ENCODE data around the gene CD3E. TPM values are rescaled to one million over a fixed set of nuclear protein-coding genes. Genes with fewer than 3 reads are reported as not detected.
A peak's percentile ranks its signal among the peaks of the same experiment; 100 is the strongest.

CD3E gene
- total and polyA plus RNA-seq, 4 experiments from 2014 or later, result 581 to 999 (median 623) TPM

- H3K27me3 Mint-ChIP-seq, result no peaks in the 10 kb centered on the region
- Histone ChIP-seq H3K4me1 (ENCODE audit: insufficient read depth, low read length) (peaks cover 10% of the 10 kb centered on the region), H3K36me3 (ENCODE audit: insufficient read depth, low read length) (no peaks in the 10 kb centered on the region), H3K27ac (ENCODE audit: low read depth, low read length) (no peak overlapping the region), H3K9me3 (ENCODE audit: control insufficient read depth in 1 of 2, low read length in 2 of 2) (no peaks in the 10 kb centered on the region), H3K27me3 (ENCODE audit: insufficient read depth, low read length) (no peaks in the 10 kb centered on the region), H3K4me3 (ENCODE audit: low read length in 2 of 2) (no peak overlapping the region)
- H3K27ac Mint-ChIP-seq, result peak overlapping the region in 1 of 7 donors; percentile 45
- ChIA-PET POLR2A (ENCODE audit: partially characterized antibody) (interaction anchor here (0.6 to 1.9 kb wide), 4 partner anchors 25 to 159 kb away, joined by 3 to 4 read pairs (median 4); partner anchors contain the start of genes JAML, KMT2A and MPZL3), CTCF (ENCODE audit: partially characterized antibody) (interaction anchor here (0.8 to 3.3 kb wide), 5 partner anchors 11 to 106 kb away, joined by 3 to 14 read pairs (median 11); no protein-coding TSS in a partner anchor)
- no peak overlapping the region for H3K4me3 Mint-ChIP-seq
- H3K4me1 Mint-ChIP-seq, result peaks cover 10 to 24% (median 17%) of the 10 kb centered on the region in 4 donors
- H3K36me3 Mint-ChIP-seq, result no peaks in the 10 kb centered on the region
- no peak for DNase-seq
- no peaks in the 10 kb centered on the region for H3K9me3 Mint-ChIP-seq
- intact Hi-C loops (cut with micrococcal nuclease), result no loop called here
These were observed 27.2 kb upstream of the CD3E start for GRCh38 chr11:118277312-118277711.

GRCh38 chr11:118281284-118281683, 23.2 kb upstream of the CD3E start:
- CTCF ChIA-PET (ENCODE audit: partially characterized antibody), result interaction anchor here (0.8 to 5.8 kb wide), 3 partner anchors 56 to 83 kb away, joined by 3 to 39 read pairs (median 6); partner anchors contain the start of gene JAML
- H3K9me3 Mint-ChIP-seq, result no peaks in the 10 kb centered on the region

GRCh38 chr11:118282606-118283005, 21.9 kb upstream of the CD3E start:
- peak overlapping the region in 6 of 7 donors; percentile 14 to 62 (median 44) for H3K27ac Mint-ChIP-seq
- POLR2A ChIA-PET (ENCODE audit: partially characterized antibody), result interaction anchor here (0.8 to 1.3 kb wide), 2 partner anchors 31 to 36 kb away, joined by 3 read pairs; partner anchors contain the start of gene MPZL3

More at GRCh38 chr11:118281284-118281683, 23.2 kb upstream of the CD3E start:
- Histone ChIP-seq H3K27me3 (ENCODE audit: insufficient read depth, low read length) (no peaks in the 10 kb centered on the region), H3K36me3 (ENCODE audit: insufficient read depth, low read length) (no peaks in the 10 kb centered on the region), H3K4me3 (ENCODE audit: low read length in 2 of 2) (no peak overlapping the region), H3K27ac (ENCODE audit: low read depth, low read length) (no peak overlapping the region), H3K9me3 (ENCODE audit: control insufficient read depth in 1 of 2, low read length in 2 of 2) (no peaks in the 10 kb centered on the region), H3K4me1 (ENCODE audit: insufficient read depth, low read length) (peaks cover 23% of the 10 kb centered on the region)
- no peak overlapping the region for H3K4me3 Mint-ChIP-seq
- POLR2A ChIA-PET (ENCODE audit: partially characterized antibody), result interaction anchor here (1.0 kb wide), 1 partner anchor 44 kb away, joined by 3 read pairs; no protein-coding TSS in a partner anchor
- peaks cover 19 to 36% (median 27%) of the 10 kb centered on the region in 4 donors for H3K4me1 Mint-ChIP-seq
- DNase-seq, result peak in 2 of 5 donors; percentile 27 to 52
- no peaks in the 10 kb centered on the region for H3K36me3 Mint-ChIP-seq
- peak overlapping the region in 5 of 7 donors; percentile 0 to 65 (median 29) for H3K27ac Mint-ChIP-seq
- intact Hi-C loops (cut with micrococcal nuclease), result no loop called here
- H3K27me3 Mint-ChIP-seq, result no peaks in the 10 kb centered on the region

GRCh38 chr11:118283037-118283636, 21.4 kb upstream of the CD3E start:
- Mint-ChIP-seq H3K27me3 (no peaks in the 10 kb centered on the region), H3K9me3 (no peaks in the 10 kb centered on the region), H3K4me1 (peaks cover 18 to 30% (median 25%) of the 10 kb centered on the region in 4 donors), H3K36me3 (no peaks in the 10 kb centered on the region), H3K27ac (peak overlapping the region in 4 of 7 donors; percentile 11 to 76 (median 34)), H3K4me3 (no peak overlapping the region)
- H3K27me3 ChIP-seq (ENCODE audit: insufficient read depth, low read length), result no peaks in the 10 kb centered on the region
- POLR2A ChIA-PET (ENCODE audit: partially characterized antibody), result interaction anchor here (0.8 to 1.3 kb wide), 2 partner anchors 31 to 36 kb away, joined by 3 read pairs; partner anchors contain the start of gene MPZL3
- H3K4me3 ChIP-seq (ENCODE audit: low read length in 2 of 2), result no peak overlapping the region
- no peaks in the 10 kb centered on the region for H3K9me3 ChIP-seq (ENCODE audit: control insufficient read depth in 1 of 2, low read length in 2 of 2)
- CTCF ChIA-PET (ENCODE audit: partially characterized antibody), result interaction anchor here (1.0 to 5.8 kb wide), 8 partner anchors 12 to 139 kb away, joined by 3 to 39 read pairs (median 8); partner anchors contain the start of gene JAML
- DNase-seq, result no peak
- no peak overlapping the region for H3K27ac ChIP-seq (ENCODE audit: low read depth, low read length)
- no peaks in the 10 kb centered on the region for H3K36me3 ChIP-seq (ENCODE audit: insufficient read depth, low read length)
- H3K4me1 ChIP-seq (ENCODE audit: insufficient read depth, low read length), result peaks cover 23% of the 10 kb centered on the region
- intact Hi-C loops (cut with micrococcal nuclease), result no loop called here

More at GRCh38 chr11:118282606-118283005, 21.9 kb upstream of the CD3E start:
- Histone ChIP-seq H3K36me3 (ENCODE audit: insufficient read depth, low read length) (no peaks in the 10 kb centered on the region), H3K4me3 (ENCODE audit: low read length in 2 of 2) (no peak overlapping the region), H3K27ac (ENCODE audit: low read depth, low read length) (no peak overlapping the region), H3K27me3 (ENCODE audit: insufficient read depth, low read length) (no peaks in the 10 kb centered on the region), H3K9me3 (ENCODE audit: control insufficient read depth in 1 of 2, low read length in 2 of 2) (no peaks in the 10 kb centered on the region), H3K4me1 (ENCODE audit: insufficient read depth, low read length) (peaks cover 23% of the 10 kb centered on the region)
- Mint-ChIP-seq H3K27me3 (no peaks in the 10 kb centered on the region), H3K36me3 (no peaks in the 10 kb centered on the region), H3K4me1 (peaks cover 18 to 30% (median 25%) of the 10 kb centered on the region in 4 donors), H3K4me3 (no peak overlapping the region), H3K9me3 (no peaks in the 10 kb centered on the region)
- intact Hi-C loops (cut with micrococcal nuclease), result no loop called here
- CTCF ChIA-PET (ENCODE audit: partially characterized antibody), result interaction anchor here (1.0 to 5.8 kb wide), 3 partner anchors 13 to 84 kb away, joined by 5 to 39 read pairs (median 6); partner anchors contain the start of gene JAML
- no peak for DNase-seq

- H3K4me1 ChIP-seq (ENCODE audit: insufficient read depth, low read length), result peaks cover 23% of the 10 kb centered on the region
- Mint-ChIP-seq H3K27ac (peak overlapping the region; percentile 5 to 76 (median 15)), H3K4me3 (peak overlapping the region in 4 of 8 donors; percentile 3 to 51 (median 25)), H3K9me3 (no peaks in the 10 kb centered on the region), H3K36me3 (no peaks in the 10 kb centered on the region), H3K4me1 (peaks cover 18 to 30% (median 25%) of the 10 kb centered on the region in 4 donors), H3K27me3 (no peaks in the 10 kb centered on the region)
- H3K27me3 ChIP-seq (ENCODE audit: insufficient read depth, low read length), result no peaks in the 10 kb centered on the region
- no peaks in the 10 kb centered on the region for H3K9me3 ChIP-seq (ENCODE audit: control insufficient read depth in 1 of 2, low read length in 2 of 2)
- intact Hi-C loops (cut with micrococcal nuclease), result no loop called here
- H3K27ac ChIP-seq (ENCODE audit: low read depth, low read length), result no peak overlapping the region
- ChIA-PET POLR2A (ENCODE audit: partially characterized antibody) (interaction anchor here (0.6 to 1.5 kb wide), 3 partner anchors 31 to 61 kb away, joined by 3 to 4 read pairs (median 3); partner anchors contain the start of genes CD3G and MPZL3), CTCF (ENCODE audit: partially characterized antibody) (interaction anchor here (1.0 to 5.8 kb wide), 7 partner anchors 12 to 140 kb away, joined by 3 to 39 read pairs (median 10); no protein-coding TSS in a partner anchor)
- DNase-seq, result peak in 1 of 5 donors; percentile 14
- no peak overlapping the region for H3K4me3 ChIP-seq (ENCODE audit: low read length in 2 of 2)
- H3K36me3 ChIP-seq (ENCODE audit: insufficient read depth, low read length), result no peaks in the 10 kb centered on the region
These were observed 20.7 kb upstream of the CD3E start for GRCh38 chr11:118283756-118284350.

- Mint-ChIP-seq H3K36me3 (no peaks in the 10 kb centered on the region), H3K27ac (no peak overlapping the region), H3K9me3 (no peaks in the 10 kb centered on the region), H3K4me1 (peaks cover 17 to 29% (median 23%) of the 10 kb centered on the region in 4 donors), H3K4me3 (no peak overlapping the region), H3K27me3 (no peaks in the 10 kb centered on the region)
- H3K4me1 ChIP-seq (ENCODE audit: insufficient read depth, low read length), result peaks cover 13% of the 10 kb centered on the region
- CTCF ChIA-PET (ENCODE audit: partially characterized antibody), result interaction anchor here (2.2 to 5.8 kb wide), 3 partner anchors 9 to 115 kb away, joined by 9 to 39 read pairs (median 26); no protein-coding TSS in a partner anchor
- DNase-seq, result no peak
- H3K27ac ChIP-seq (ENCODE audit: low read depth, low read length), result no peak overlapping the region
- no peaks in the 10 kb centered on the region for H3K36me3 ChIP-seq (ENCODE audit: insufficient read depth, low read length)
- POLR2A ChIA-PET (ENCODE audit: partially characterized antibody), result no interaction called here
- intact Hi-C loops (cut with micrococcal nuclease), result no loop called here
- H3K4me3 ChIP-seq (ENCODE audit: low read length in 2 of 2), result no peak overlapping the region
- H3K27me3 ChIP-seq (ENCODE audit: insufficient read depth, low read length), result no peaks in the 10 kb centered on the region
- no peaks in the 10 kb centered on the region for H3K9me3 ChIP-seq (ENCODE audit: control insufficient read depth in 1 of 2, low read length in 2 of 2)
These were observed 18.0 kb upstream of the CD3E start for GRCh38 chr11:118286545-118286944.

GRCh38 chr11:118287006-118287405, 17.5 kb upstream of the CD3E start:
- CTCF ChIA-PET (ENCODE audit: partially characterized antibody), result interaction anchor here (2.2 to 5.8 kb wide), 3 partner anchors 8 to 116 kb away, joined by 9 to 39 read pairs (median 26); no protein-coding TSS in a partner anchor
- no peaks in the 10 kb centered on the region for H3K36me3 Mint-ChIP-seq

More at GRCh38 chr11:118287006-118287405, 17.5 kb upstream of the CD3E start:
- DNase-seq, result no peak
- no peak overlapping the region for H3K4me3 Mint-ChIP-seq
- peaks cover 13% of the 10 kb centered on the region for H3K4me1 ChIP-seq (ENCODE audit: insufficient read depth, low read length)
- H3K9me3 Mint-ChIP-seq, result no peaks in the 10 kb centered on the region
- no peaks in the 10 kb centered on the region for H3K27me3 Mint-ChIP-seq
- no peaks in the 10 kb centered on the region for H3K27me3 ChIP-seq (ENCODE audit: insufficient read depth, low read length)
- POLR2A ChIA-PET (ENCODE audit: partially characterized antibody), result no interaction called here
- H3K4me3 ChIP-seq (ENCODE audit: low read length in 2 of 2), result no peak overlapping the region
- no peak overlapping the region for H3K27ac ChIP-seq (ENCODE audit: low read depth, low read length)
- intact Hi-C loops (cut with micrococcal nuclease), result no loop called here
- no peak overlapping the region for H3K27ac Mint-ChIP-seq
- H3K9me3 ChIP-seq (ENCODE audit: control insufficient read depth in 1 of 2, low read length in 2 of 2), result no peaks in the 10 kb centered on the region
- H3K36me3 ChIP-seq (ENCODE audit: insufficient read depth, low read length), result no peaks in the 10 kb centered on the region
- H3K4me1 Mint-ChIP-seq, result peaks cover 17 to 27% (median 21%) of the 10 kb centered on the region in 4 donors
